Coronary artery (tissue), 2 donors: Measurements from ENCODE around the gene SF3B5.

ENCODE experiments used
- DNase-seq: peaks from one replicate; pipeline ENCODE4 v3.0.0-alpha.2; 2017; ENCODE audit warnings: low spot score
- H3K27ac ChIP-seq, 2 donors: fragments of 200-600 bp; sonication (generic); one replicate each; pipeline ENCODE4 v1.5.1; 2016 to 2019
- H3K4me3 ChIP-seq: fragments of 200-600 bp; sonication (generic); 2 replicates; pipeline ENCODE4 v1.5.1; 2016; ENCODE audit warnings: mild to moderate bottlenecking, moderate library complexity
- TF ChIP-seq, protein P1 (sequence below): fragments of 200-600 bp; sonication (generic); IDR thresholded peaks from one replicate; pipeline ENCODE4 v1.5.1; 2019; ENCODE audit warnings: antibody characterized with exemption

SF3B5 gene

DNA sequence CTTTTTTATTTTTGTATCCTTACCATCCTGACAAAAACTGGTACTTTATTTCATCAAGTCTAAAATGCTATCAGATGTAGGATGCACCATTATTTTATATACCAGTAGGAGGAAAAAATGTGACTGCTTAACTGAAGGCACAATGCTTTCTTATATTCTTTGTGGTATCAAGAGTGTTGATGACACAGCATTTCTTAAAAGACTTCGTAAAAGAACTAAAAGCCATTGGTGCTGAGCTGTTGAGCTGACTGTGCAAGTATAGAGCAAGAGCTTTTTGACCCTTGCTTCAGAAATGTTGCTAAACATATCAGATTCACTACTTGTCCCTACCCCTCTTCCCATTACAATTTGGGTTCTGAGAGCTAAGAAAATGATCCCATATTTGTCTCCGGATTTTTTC is 17.5 kb downstream of the SF3B5 start:
- TF ChIP-seq, protein P1, sequence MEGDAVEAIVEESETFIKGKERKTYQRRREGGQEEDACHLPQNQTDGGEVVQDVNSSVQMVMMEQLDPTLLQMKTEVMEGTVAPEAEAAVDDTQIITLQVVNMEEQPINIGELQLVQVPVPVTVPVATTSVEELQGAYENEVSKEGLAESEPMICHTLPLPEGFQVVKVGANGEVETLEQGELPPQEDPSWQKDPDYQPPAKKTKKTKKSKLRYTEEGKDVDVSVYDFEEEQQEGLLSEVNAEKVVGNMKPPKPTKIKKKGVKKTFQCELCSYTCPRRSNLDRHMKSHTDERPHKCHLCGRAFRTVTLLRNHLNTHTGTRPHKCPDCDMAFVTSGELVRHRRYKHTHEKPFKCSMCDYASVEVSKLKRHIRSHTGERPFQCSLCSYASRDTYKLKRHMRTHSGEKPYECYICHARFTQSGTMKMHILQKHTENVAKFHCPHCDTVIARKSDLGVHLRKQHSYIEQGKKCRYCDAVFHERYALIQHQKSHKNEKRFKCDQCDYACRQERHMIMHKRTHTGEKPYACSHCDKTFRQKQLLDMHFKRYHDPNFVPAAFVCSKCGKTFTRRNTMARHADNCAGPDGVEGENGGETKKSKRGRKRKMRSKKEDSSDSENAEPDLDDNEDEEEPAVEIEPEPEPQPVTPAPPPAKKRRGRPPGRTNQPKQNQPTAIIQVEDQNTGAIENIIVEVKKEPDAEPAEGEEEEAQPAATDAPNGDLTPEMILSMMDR = no peak
- DNase-seq = no peak
- no peak overlapping the region for H3K4me3 ChIP-seq
- no peak overlapping the region for H3K27ac ChIP-seq

DNA sequence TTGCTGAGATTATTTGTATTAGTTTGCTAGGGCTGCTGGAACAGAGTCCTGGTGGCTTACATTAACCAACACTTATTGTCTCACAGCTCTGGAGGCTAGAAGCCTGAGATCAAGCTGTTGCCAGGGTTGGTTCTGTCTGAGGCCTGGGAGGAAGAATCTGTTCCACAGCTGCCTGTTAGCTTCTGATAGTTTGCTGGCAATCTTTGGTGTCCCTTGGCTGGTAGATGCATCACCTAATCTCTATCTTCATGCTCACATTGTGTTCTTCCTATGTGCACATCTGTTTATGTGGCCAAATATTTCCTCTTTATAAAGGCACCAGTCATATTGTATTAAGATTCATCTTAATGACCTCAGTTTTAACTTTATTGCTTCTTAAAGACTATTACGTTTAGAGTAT is 19.5 kb downstream of the SF3B5 start:
- H3K27ac ChIP-seq = no peak overlapping the region
- DNase-seq = no peak
- TF ChIP-seq, protein P1 = no peak
- no peak overlapping the region for H3K4me3 ChIP-seq

DNA sequence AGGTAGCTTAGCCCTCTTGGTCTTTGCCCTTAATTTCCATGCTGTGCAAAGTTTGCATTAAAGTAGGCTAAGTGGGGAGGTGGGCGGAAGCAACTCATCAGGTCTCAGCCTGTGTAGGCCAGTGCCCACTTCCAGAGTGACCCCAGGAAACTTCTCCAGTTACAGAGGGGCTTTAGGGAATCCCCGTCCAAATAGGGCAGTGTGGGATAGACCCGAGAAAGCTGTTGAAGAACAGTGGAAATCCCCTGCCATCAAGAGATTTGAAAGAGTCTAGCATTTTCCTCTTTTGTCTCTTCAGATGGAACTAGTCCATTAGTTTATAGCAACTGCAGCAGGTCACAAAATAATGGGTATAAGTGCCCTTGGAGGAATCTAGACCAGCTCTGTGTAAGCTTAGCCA is 20.2 kb downstream of the SF3B5 start:
- Histone ChIP-seq H3K27ac (no peak overlapping the region), H3K4me3 (no peak overlapping the region)
- TF ChIP-seq, protein P1 = no peak
- DNase-seq = no peak

DNA sequence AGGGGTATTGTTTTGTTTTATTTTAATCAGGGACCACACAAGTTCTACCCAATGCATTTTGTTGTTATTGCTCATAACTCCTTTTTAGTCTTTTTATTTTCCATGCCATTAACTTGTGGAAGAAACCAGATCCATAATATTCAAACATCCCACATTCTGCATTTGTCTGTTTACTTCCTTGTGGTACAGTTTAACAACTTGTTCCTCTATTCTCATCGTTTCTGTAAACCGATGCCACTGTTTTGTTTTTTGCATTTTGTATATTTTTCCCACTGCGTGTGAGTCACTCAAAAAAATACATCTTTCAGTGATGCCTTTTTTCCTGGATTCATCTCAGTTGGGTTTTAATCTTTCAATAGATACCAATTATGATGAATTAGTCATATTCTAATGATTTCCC is 22.3 kb downstream of the SF3B5 start:
- DNase-seq = no peak
- TF ChIP-seq, protein P1 = no peak
- Histone ChIP-seq H3K27ac (no peak overlapping the region), H3K4me3 (no peak overlapping the region)

DNA sequence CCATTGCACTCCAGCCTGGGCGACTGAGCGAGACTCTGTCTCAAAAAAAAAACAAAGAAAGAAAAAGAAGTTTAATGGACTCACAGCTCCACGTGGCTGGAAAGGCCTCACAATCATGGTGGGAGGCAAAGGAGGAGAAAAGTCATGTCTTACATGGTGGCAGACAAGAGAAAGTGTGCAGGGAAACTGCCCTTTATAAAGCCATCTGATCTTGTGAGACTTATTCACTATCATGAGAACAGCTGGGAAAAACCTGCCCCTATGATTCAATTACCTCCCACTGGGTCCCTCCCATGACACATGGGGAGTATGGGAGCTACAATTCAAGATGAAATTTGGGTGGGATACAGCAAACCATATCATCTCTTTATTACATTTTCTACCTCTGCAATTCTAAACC is 25.9 kb downstream of the SF3B5 start:
- DNase-seq = no peak
- no peak overlapping the region for H3K4me3 ChIP-seq
- TF ChIP-seq, protein P1 = no peak
- H3K27ac ChIP-seq = no peak overlapping the region

DNA sequence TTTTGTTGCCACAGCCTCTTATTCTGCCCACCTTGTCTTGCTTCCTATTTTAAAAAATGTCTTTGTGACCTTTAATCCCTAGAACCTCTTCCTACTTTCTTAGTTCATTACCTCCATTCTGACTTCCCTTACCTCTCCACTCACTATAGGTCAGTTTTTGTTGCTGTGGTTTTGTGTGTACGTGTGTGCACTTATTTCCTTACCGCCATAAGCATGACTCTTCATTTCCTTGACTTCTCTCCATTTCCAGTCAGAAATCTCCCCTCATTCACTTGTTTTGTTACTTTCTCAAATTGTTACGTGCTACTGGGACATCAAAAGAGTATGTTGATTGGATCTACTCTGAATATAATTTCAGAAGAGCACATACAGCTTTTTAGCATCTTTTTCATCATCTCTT is 26.6 kb downstream of the SF3B5 start:
- Histone ChIP-seq H3K27ac (no peak overlapping the region), H3K4me3 (no peak overlapping the region)
- no peak for DNase-seq
- TF ChIP-seq, protein P1 = no peak

DNA sequence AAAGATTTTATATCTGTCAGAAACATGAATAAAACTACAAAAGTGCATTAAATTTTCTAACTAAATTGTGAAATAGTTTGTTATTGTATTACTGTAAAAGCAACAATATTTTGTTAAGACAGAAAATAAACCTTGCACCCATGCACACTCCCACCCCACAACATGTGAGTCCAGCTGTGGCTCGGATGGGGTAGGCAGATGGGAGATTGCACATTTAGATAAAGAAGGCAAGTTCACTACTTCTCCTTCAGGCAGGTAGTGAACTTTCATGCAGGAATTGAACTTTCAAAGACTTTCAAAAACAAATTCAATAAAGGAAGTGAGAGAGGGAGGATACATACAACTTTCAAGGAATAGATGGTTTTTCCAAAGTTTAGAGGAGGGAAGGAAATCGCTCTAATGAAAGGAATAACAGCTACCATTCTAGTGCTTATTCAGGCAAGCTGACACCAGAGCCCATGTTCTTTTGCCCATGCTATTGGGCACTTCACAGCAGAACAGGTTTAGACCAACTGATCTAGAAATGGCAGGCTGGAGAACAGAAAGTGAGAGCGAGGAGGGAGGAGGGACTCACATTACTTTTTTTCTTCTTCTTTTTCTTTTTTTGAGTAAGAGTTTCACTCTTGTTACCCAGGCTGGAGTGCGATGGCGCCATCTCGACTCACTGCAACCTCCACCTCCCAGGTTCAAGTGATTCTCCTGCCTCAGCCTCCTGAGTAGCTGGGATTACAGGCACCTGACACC is 28.5 kb downstream of the SF3B5 start:
- Histone ChIP-seq H3K4me3 (no peak overlapping the region), H3K27ac (no peak overlapping the region)
- no peak for DNase-seq
- TF ChIP-seq, protein P1 = no peak
